OCI-M2 (cell line): ENCODE measurements around the gene KRTAP9-4.
"Not testable (repeated sequence)": the region's sequence is repeated elsewhere in the genome, so short reads cannot be mapped to it uniquely, and the experiment has no call there.

Source experiments
- DNase-seq: peaks from one replicate; lab custom pipeline; 2025; ENCODE audit not compliant: unreplicated experiment; lab: John Stamatoyannopoulos, UW

KRTAP9-4 gene

GRCh38 chr17:41249637-41250240 is at the start of gene KRTAP9-4:
TSS of gene KRTAP9-4 (plus strand) at chr17:41249687. CDS start at chr17:41249721, 34 bp downstream.
- not testable (repeated sequence) for DNase-seq

- no peak for DNase-seq
Observed at GRCh38 chr17:41211845-41212466, 37.5 kb upstream of the KRTAP9-4 start.

- no peak for DNase-seq
Observed at GRCh38 chr17:41212524-41213169, 36.8 kb upstream of the KRTAP9-4 start.

GRCh38 chr17:41215681-41216080 is 33.8 kb upstream of the KRTAP9-4 start:
- DNase-seq = no peak

- no peak for DNase-seq
Observed at GRCh38 chr17:41223821-41224220, 25.7 kb upstream of the KRTAP9-4 start.

GRCh38 chr17:41226051-41226450 is 23.4 kb upstream of the KRTAP9-4 start:
- no peak for DNase-seq

- not testable (repeated sequence) for DNase-seq
Observed at GRCh38 chr17:41226598-41227095, 22.8 kb upstream of the KRTAP9-4 start, which contains the start of gene KRTAP9-2. TSS of gene KRTAP9-2 (plus strand) at chr17:41226648. CDS start at chr17:41226655, 7 bp downstream.

GRCh38 chr17:41230094-41230493 is 19.4 kb upstream of the KRTAP9-4 start:
- no peak for DNase-seq

- DNase-seq = no peak
Observed at GRCh38 chr17:41231731-41232130, 17.8 kb upstream of the KRTAP9-4 start.

GRCh38 chr17:41232399-41233105 is 16.9 kb upstream of the KRTAP9-4 start, which contains the start of gene KRTAP9-3:
TSS of gene KRTAP9-3 (plus strand) at chr17:41232449. CDS start at chr17:41232502, 53 bp downstream.
- DNase-seq = not testable (repeated sequence)

GRCh38 chr17:41237116-41237515 is 12.4 kb upstream of the KRTAP9-4 start:
- DNase-seq = not testable (repeated sequence)

- DNase-seq = not testable (repeated sequence)
Observed at GRCh38 chr17:41237949-41238437, 11.5 kb upstream of the KRTAP9-4 start, which contains the start of gene KRTAP9-8. TSS of gene KRTAP9-8 (plus strand) at chr17:41237999. CDS start at chr17:41238052, 53 bp downstream.

GRCh38 chr17:41246995-41247787 is 2.3 kb upstream of the KRTAP9-4 start:
- not testable (repeated sequence) for DNase-seq

GRCh38 chr17:41251261-41251660 is 1.8 kb downstream of the KRTAP9-4 start:
- no peak for DNase-seq

- no peak for DNase-seq
Observed at GRCh38 chr17:41254861-41255260, 5.4 kb downstream of the KRTAP9-4 start.

GRCh38 chr17:41255381-41256290 is 6.1 kb downstream of the KRTAP9-4 start, which contains the start of gene KRTAP9-9:
TSS of gene KRTAP9-9 (plus strand) at chr17:41255384.
- DNase-seq = not testable (repeated sequence)

GRCh38 chr17:41256291-41256685 is 6.8 kb downstream of the KRTAP9-4 start:
- DNase-seq = no peak

GRCh38 chr17:41258406-41258805 is 8.9 kb downstream of the KRTAP9-4 start:
- DNase-seq = no peak

GRCh38 chr17:41263212-41263611 is 13.7 kb downstream of the KRTAP9-4 start:
- no peak for DNase-seq
